WTC11 (cell line): ENCODE measurements around the gene ST8SIA6.

Source experiments
- AFF4 ChIP-seq: sonication (generic); formaldehyde crosslinking; IDR thresholded peaks from 2 replicates; pipeline ENCODE4 v1.8.1; 2023; ENCODE audit warnings: mild to moderate bottlenecking, missing genetic modification reagents, borderline replicate concordance
- CTCF ChIP-seq: fragments of 200-600 bp; IDR thresholded peaks from 2 replicates; pipeline ENCODE4 v1.8.0; 2022; ENCODE audit warnings: antibody characterized with exemption
- HMGXB4 ChIP-seq: sonication (generic); formaldehyde crosslinking; IDR thresholded peaks from 2 replicates; pipeline ENCODE4 v1.8.1; 2023; ENCODE audit warnings: mild to moderate bottlenecking, moderate library complexity, missing genetic modification reagents
- MAX ChIP-seq: sonication (generic); formaldehyde crosslinking; IDR thresholded peaks from 2 replicates; pipeline ENCODE4 v1.8.0; 2022; ENCODE audit warnings: mild to moderate bottlenecking, missing genetic modification reagents
- NFE2L1 ChIP-seq: sonication (generic); formaldehyde crosslinking; IDR thresholded peaks from 2 replicates; pipeline ENCODE4 v1.8.1; 2023; ENCODE audit warnings: missing genetic modification reagents
- TF ChIP-seq, protein P1 (sequence below): sonication (generic); formaldehyde crosslinking; IDR thresholded peaks from 2 replicates; pipeline ENCODE4 v1.8.0; 2023; ENCODE audit warnings: mild to moderate bottlenecking, missing genetic modification reagents

DNA sequence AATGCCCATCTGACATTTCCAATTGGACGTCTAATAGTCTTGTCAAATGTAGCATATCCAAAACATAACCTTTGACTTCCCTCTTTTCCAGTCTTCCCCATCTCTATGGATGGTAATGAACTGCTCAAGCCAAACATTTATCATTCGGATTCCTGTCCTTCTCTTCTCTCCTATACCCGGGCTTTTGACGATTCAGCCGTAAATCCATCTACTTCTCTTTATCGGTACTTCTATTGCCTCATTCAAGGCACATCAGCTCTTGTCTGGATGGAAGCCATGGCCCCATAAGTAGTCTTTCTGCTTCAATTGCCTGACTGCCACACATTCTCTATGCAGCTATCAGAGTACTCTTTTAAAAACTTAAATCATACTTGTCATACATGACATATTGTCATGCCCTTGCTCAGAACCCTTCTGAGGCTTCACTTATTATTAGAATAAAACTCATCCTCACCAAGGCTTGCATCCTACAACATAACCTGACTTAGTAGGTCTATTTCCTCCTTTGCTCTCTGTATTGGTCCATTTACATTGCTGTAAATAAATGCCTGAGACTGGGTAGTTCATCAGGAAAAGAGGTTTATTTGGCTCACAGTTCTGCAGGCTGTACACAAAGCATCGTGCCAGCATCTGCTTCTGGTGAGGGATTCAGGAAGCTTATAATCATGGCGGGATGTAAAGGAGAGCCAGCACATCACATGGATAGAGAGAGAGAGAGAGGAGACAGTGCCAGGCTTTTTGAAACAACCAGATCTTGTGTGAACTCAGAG is 37.8 kb downstream of the ST8SIA6 start:
- no peak for TF ChIP-seq CTCF
- TF ChIP-seq, protein P1, sequence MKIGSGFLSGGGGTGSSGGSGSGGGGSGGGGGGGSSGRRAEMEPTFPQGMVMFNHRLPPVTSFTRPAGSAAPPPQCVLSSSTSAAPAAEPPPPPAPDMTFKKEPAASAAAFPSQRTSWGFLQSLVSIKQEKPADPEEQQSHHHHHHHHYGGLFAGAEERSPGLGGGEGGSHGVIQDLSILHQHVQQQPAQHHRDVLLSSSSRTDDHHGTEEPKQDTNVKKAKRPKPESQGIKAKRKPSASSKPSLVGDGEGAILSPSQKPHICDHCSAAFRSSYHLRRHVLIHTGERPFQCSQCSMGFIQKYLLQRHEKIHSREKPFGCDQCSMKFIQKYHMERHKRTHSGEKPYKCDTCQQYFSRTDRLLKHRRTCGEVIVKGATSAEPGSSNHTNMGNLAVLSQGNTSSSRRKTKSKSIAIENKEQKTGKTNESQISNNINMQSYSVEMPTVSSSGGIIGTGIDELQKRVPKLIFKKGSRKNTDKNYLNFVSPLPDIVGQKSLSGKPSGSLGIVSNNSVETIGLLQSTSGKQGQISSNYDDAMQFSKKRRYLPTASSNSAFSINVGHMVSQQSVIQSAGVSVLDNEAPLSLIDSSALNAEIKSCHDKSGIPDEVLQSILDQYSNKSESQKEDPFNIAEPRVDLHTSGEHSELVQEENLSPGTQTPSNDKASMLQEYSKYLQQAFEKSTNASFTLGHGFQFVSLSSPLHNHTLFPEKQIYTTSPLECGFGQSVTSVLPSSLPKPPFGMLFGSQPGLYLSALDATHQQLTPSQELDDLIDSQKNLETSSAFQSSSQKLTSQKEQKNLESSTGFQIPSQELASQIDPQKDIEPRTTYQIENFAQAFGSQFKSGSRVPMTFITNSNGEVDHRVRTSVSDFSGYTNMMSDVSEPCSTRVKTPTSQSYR (CRISPR knock-in tag): no peak
- no peak for TF ChIP-seq MAX (CRISPR knock-in tag)
- no peak for TF ChIP-seq AFF4
- no peak for TF ChIP-seq HMGXB4
- no peak for TF ChIP-seq NFE2L1 (CRISPR knock-in tag)
